PC-3 (cell line): ENCODE results near the gene ACP4.

Experiments used
- EZH2 ChIP-seq: fragments of 300-600 bp; sonication (generic); IDR thresholded peaks from one replicate; pipeline ENCODE4 v1.6.1; 2017; ENCODE audit warnings: antibody characterized with exemption, mild to moderate bottlenecking, low read length; ENCODE audit not compliant: unreplicated experiment
- EZH2phosphoT487 ChIP-seq: fragments of 300-600 bp; sonication (generic); IDR thresholded peaks from 2 replicates; pipeline ENCODE4 v1.6.1; 2018; ENCODE audit warnings: mild to moderate bottlenecking, antibody characterized with exemption, low read length, borderline replicate concordance
- TF ChIP-seq, protein P1 (sequence below): fragments of 300-600 bp; sonication (generic); conservative IDR thresholded peaks from 2 replicates; pipeline ENCODE4 v1.5.1; 2017; ENCODE audit warnings: antibody characterized with exemption, low read depth, mild to moderate bottlenecking, low read length

DNA sequence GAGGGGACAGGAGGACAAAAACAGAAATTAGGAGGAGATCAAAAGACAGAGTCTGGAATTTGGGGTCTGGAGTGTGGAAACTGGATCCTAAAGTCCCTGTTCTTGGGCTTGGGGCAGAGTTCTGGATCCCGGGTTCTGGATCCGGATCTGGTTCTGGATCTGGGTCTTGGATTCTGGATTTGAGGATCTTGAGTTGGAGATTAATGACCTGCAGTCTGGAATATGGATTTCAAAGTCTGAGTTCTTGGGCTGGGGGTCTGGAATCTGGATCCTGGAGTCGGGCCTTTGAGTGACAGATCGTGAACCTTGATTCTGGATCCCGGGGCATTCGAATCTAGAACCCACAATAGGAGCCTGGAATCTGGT lies 43.6 kb downstream of the ACP4 start:
- TF ChIP-seq, protein P1, sequence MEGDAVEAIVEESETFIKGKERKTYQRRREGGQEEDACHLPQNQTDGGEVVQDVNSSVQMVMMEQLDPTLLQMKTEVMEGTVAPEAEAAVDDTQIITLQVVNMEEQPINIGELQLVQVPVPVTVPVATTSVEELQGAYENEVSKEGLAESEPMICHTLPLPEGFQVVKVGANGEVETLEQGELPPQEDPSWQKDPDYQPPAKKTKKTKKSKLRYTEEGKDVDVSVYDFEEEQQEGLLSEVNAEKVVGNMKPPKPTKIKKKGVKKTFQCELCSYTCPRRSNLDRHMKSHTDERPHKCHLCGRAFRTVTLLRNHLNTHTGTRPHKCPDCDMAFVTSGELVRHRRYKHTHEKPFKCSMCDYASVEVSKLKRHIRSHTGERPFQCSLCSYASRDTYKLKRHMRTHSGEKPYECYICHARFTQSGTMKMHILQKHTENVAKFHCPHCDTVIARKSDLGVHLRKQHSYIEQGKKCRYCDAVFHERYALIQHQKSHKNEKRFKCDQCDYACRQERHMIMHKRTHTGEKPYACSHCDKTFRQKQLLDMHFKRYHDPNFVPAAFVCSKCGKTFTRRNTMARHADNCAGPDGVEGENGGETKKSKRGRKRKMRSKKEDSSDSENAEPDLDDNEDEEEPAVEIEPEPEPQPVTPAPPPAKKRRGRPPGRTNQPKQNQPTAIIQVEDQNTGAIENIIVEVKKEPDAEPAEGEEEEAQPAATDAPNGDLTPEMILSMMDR = no peak
- TF ChIP-seq EZH2 = no peak
- TF ChIP-seq EZH2phosphoT487 = no peak
